ENCODE measurements around the gene RIMBP2.

RIMBP2 gene

GRCh38 chr12:130642856-130643255 is 73.2 kb downstream of the RIMBP2 start:
- TF ChIP-seq CTCF (IDR thresholded peaks at IDR 0.05; ENCODE audit: borderline replicate concordance, insufficient read depth, low read depth, low read length) = no peak
- no peak overlapping the region for H3K4me3 ChIP-seq (ENCODE audit: low read depth, low read length)

- H3K4me3 ChIP-seq (ENCODE audit: low read depth, low read length) = no peak overlapping the region
- no peak for TF ChIP-seq CTCF (IDR thresholded peaks at IDR 0.05; ENCODE audit: borderline replicate concordance, insufficient read depth, low read depth, low read length)
Measured at GRCh38 chr12:130641533-130642184, 74.4 kb downstream of the RIMBP2 start.

- no peak overlapping the region for H3K4me3 ChIP-seq (ENCODE audit: low read depth, low read length)
- TF ChIP-seq CTCF (IDR thresholded peaks at IDR 0.05; ENCODE audit: borderline replicate concordance, insufficient read depth, low read depth, low read length) = no peak
Measured at GRCh38 chr12:130640901-130641300, 75.2 kb downstream of the RIMBP2 start.

GRCh38 chr12:130640496-130640895 is 75.6 kb downstream of the RIMBP2 start:
- TF ChIP-seq CTCF (IDR thresholded peaks at IDR 0.05; ENCODE audit: borderline replicate concordance, insufficient read depth, low read depth, low read length) = no peak
- no peak overlapping the region for H3K4me3 ChIP-seq (ENCODE audit: low read depth, low read length)

- no peak overlapping the region for H3K4me3 ChIP-seq (ENCODE audit: low read depth, low read length)
- TF ChIP-seq CTCF (IDR thresholded peaks at IDR 0.05; ENCODE audit: borderline replicate concordance, insufficient read depth, low read depth, low read length) = no peak
Measured at GRCh38 chr12:130639476-130640424, 76.3 kb downstream of the RIMBP2 start.

GRCh38 chr12:130636370-130636769 is 79.7 kb downstream of the RIMBP2 start:
- no peak for TF ChIP-seq CTCF (IDR thresholded peaks at IDR 0.05; ENCODE audit: borderline replicate concordance, insufficient read depth, low read depth, low read length)
- H3K4me3 ChIP-seq (ENCODE audit: low read depth, low read length) = no peak overlapping the region

Data from GM12875 (cell line).